Astrocyte of the cerebellum (primary cell): Measurements from ENCODE around the gene VPS13D.

ENCODE experiments used
- DNase-seq: peaks from one replicate; pipeline ENCODE4 v3.0.0-alpha.2; 2011; ENCODE audit warnings: low read depth
- H3K4me3 ChIP-seq: 2 replicates; pipeline ENCODE4 v1.5.1; 2011; ENCODE audit warnings: mild to moderate bottlenecking, low read depth, low read length, moderate library complexity
- CTCF ChIP-seq: IDR thresholded peaks from 2 replicates; pipeline ENCODE4 v1.5.1; 2012; ENCODE audit warnings: low read length, low read depth, moderate library complexity, mild to moderate bottlenecking; ENCODE audit errors: missing control alignments
- in situ Hi-C: cut with HindIII; loops from 2 replicates; pipeline ENCODE4 v1.10.0; 2017; ENCODE audit warnings: low sequenced_read_pairs

VPS13D gene

GRCh38 chr1:12450090-12450755 is 220.4 kb downstream of the VPS13D start:
- in situ Hi-C loops: no loop called here
- no peak overlapping the region for H3K4me3 ChIP-seq
- DNase-seq: no peak
- no peak for TF ChIP-seq CTCF

- TF ChIP-seq CTCF: no peak
- H3K4me3 ChIP-seq: no peak overlapping the region
- in situ Hi-C loops: no loop called here
- no peak for DNase-seq
These were observed 221.1 kb downstream of the VPS13D start for GRCh38 chr1:12450756-12451559.

GRCh38 chr1:12451560-12451900 is 221.7 kb downstream of the VPS13D start:
- no peak for TF ChIP-seq CTCF
- in situ Hi-C loops: no loop called here
- no peak overlapping the region for H3K4me3 ChIP-seq
- no peak for DNase-seq

GRCh38 chr1:12452262-12452661 is 222.4 kb downstream of the VPS13D start:
- no peak overlapping the region for H3K4me3 ChIP-seq
- TF ChIP-seq CTCF: no peak
- in situ Hi-C loops: no loop called here
- no peak for DNase-seq

GRCh38 chr1:12453400-12454343 is 223.8 kb downstream of the VPS13D start:
- TF ChIP-seq CTCF: no peak
- no peak overlapping the region for H3K4me3 ChIP-seq
- in situ Hi-C loops: no loop called here
- no peak for DNase-seq
